Airway epithelial cell (primary cell): ENCODE results near the gene CHIC1. TPM values are rescaled to one million over a fixed set of nuclear protein-coding genes. Genes with fewer than 3 reads are reported as not detected.

Source experiments
- total RNA-seq: library from RNA; depleted of rRNA; stranded (reverse); fragments of >200 nt; gene quantifications from 2 replicates; pipeline ENCODE4 v1.2.3, GENCODE V29; 2015

CHIC1 gene
- total RNA-seq, result 2.0 and 2.6 TPM in 2 replicates

GRCh38 chrX:73562984-73563737 is at the start of gene CHIC1:
TSS of gene CHIC1 (plus strand) at chrX:73563197. CDS start at chrX:73563285, 88 bp downstream.

Other genes starting within 250 kb of the CHIC1 start
- gene CDX4, start 116.1 kb upstream of the CHIC1 start, total RNA-seq, result not detected in 2 replicates